Right lobe of liver (tissue), 6 donors: Measurements from ENCODE around the gene ZNF711. TPM values are rescaled to one million over a fixed set of nuclear protein-coding genes. Genes with fewer than 3 reads are reported as not detected.
"Not testable (repeated sequence)": the region's sequence is repeated elsewhere in the genome, so short reads cannot be mapped to it uniquely, and the experiment has no call there.

ENCODE experiments used
- ATAC-seq, 4 donors: fragments of 200-7000 bp; cut with Tn5 transposase; one replicate each; pipeline ENCODE4 v1.9.1; 2020; ENCODE audit warnings: mild to moderate bottlenecking in 4 of 4, moderate library complexity in 4 of 4
- DNase-seq, 3 donors: peaks; one replicate each; pipeline ENCODE4 v3.0.0-alpha.2; 2020
- H3K27ac ChIP-seq, 3 donors: fragments of 200-600 bp; one replicate each; pipeline ENCODE4 v1.8.0; 2022
- H3K27me3 ChIP-seq, 2 donors: fragments of 200-600 bp; one replicate each; pipeline ENCODE4 v1.8.0; 2022
- H3K36me3 ChIP-seq, 4 donors: fragments of 200-600 bp; sonication (generic) in 1 of 4; one replicate each; pipeline versions ENCODE4 v1.5.1 to v1.8.0; 2017 to 2022; ENCODE audit warnings: control low read depth in 1 of 4
- H3K4me1 ChIP-seq, 4 donors: fragments of 200-600 bp; sonication (generic) in 1 of 4; one replicate each; pipeline versions ENCODE4 v1.5.1 to v1.8.0; 2017 to 2022; ENCODE audit warnings: control low read depth in 1 of 4
- H3K4me3 ChIP-seq, 3 donors: fragments of 200-600 bp; one replicate each; pipeline ENCODE4 v1.8.0; 2022
- H3K9me3 ChIP-seq, 4 donors: fragments of 200-600 bp; sonication (generic) in 1 of 4; one replicate each; pipeline versions ENCODE4 v1.5.1 to v1.8.0; 2017 to 2022; ENCODE audit warnings: control low read depth in 1 of 4
- POLR2A ChIP-seq: fragments of 450-650 bp; IDR thresholded peaks from one replicate; pipeline ENCODE4 v1.6.1; 2017; ENCODE audit warnings: antibody characterized with exemption, mild to moderate bottlenecking
- WGBS: methylation state at CpG from one replicate; pipeline ENCODE4 v1.1.6; 2018; ENCODE audit warnings: low coverage, low lambda C conversion rate; ENCODE audit not compliant: insufficient coverage; ENCODE audit errors: missing lambda C conversion rate; 5-methylcytosine and 5-hydroxymethylcytosine counted together
- intact Hi-C, 2 donors: fragments of 100-400 bp; cut with DNase I; formaldehyde crosslinking; loops; one replicate each; pipeline versions ENCODE4 v1.11.2 to v1.14.1; 2022
- total RNA-seq, 6 experiments: library from RNA; depleted of rRNA in 2 of 6; stranded (reverse); fragments of >200 nt in 2 of 6; fragmentation: NEBNext Ultra II Directional in 3 of 6; extraction: Animal tissue kit (Norgen Biotek cat#: 25700) in 3 of 6; gene quantifications; one replicate each; pipeline versions ENCODE4 v1.1.0 to v1.2.4, GENCODE V29; 2016 to 2023
- TF ChIP-seq, protein P1 (sequence below), 4 donors: fragments of 200-600 bp in 3 of 4; fragments of 450-650 bp in 1 of 4; IDR thresholded peaks; one replicate each; pipeline versions ENCODE4 v1.5.1 to v1.8.0; 2016 to 2022; ENCODE audit warnings: antibody characterized with exemption in 4 of 4, mild to moderate bottlenecking in 2 of 4
- donor health status: DM: no; HTN: yes; CAD: no.
- donor health status: DM: no; HTN: no; CAD: no.
- donor health status: DM: no; HTN: no; CAD: no.
- donor health status: DM: no; HTN: yes; CAD: no.
- donor health status: DM: no; HTN: yes; CAD: no.

The ZNF711 gene
- total RNA-seq, 6 experiments from 2014 or later: 0.04 to 0.60 (median 0.32) TPM; not detected in 1

- TF ChIP-seq POLR2A: no peak
- TF ChIP-seq, protein P1, sequence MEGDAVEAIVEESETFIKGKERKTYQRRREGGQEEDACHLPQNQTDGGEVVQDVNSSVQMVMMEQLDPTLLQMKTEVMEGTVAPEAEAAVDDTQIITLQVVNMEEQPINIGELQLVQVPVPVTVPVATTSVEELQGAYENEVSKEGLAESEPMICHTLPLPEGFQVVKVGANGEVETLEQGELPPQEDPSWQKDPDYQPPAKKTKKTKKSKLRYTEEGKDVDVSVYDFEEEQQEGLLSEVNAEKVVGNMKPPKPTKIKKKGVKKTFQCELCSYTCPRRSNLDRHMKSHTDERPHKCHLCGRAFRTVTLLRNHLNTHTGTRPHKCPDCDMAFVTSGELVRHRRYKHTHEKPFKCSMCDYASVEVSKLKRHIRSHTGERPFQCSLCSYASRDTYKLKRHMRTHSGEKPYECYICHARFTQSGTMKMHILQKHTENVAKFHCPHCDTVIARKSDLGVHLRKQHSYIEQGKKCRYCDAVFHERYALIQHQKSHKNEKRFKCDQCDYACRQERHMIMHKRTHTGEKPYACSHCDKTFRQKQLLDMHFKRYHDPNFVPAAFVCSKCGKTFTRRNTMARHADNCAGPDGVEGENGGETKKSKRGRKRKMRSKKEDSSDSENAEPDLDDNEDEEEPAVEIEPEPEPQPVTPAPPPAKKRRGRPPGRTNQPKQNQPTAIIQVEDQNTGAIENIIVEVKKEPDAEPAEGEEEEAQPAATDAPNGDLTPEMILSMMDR (IDR thresholded peaks at IDR 0.05): no peak
- Histone ChIP-seq H3K27me3 (no peaks in the 10 kb centered on the region), H3K4me1 (no peaks in the 10 kb centered on the region), H3K4me3 (no peak overlapping the region), H3K36me3 (no peaks in the 10 kb centered on the region), H3K9me3 (no peaks in the 10 kb centered on the region), H3K27ac (no peak overlapping the region)
- no peak for DNase-seq
- WGBS: 65% methylated on average over 1 of the region's 1 CpG
- no peak for ATAC-seq
- intact Hi-C loops: no loop called here
These were observed 27.8 kb upstream of the ZNF711 start for GRCh38 chrX:85215946-85216345.

DNA sequence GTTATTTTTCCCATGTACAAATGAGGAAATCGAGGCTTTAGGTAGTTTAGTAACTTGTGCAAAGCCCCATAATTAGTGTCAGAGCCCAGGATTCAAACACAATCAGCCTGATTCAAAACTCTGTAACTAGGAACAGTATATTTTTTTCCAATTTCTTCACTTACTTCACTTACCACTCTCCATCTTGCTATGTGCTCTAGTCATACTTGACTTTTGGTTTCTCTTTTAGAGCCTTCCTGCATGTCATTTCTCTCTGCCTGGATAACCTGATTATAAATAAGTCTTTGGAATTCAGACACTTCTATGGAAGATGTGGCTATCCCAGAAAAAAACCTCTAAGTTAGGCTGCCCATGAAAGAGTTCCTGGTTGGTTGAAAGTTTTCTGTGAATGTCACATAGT is 22.4 kb upstream of the ZNF711 start:
- DNase-seq: no peak
- ATAC-seq: no peak
- no peak for TF ChIP-seq POLR2A
- TF ChIP-seq, protein P1 (IDR thresholded peaks at IDR 0.05): no peak

GRCh38 chrX:85223359-85223758 is 20.4 kb upstream of the ZNF711 start:
- Histone ChIP-seq H3K36me3 (no peaks in the 10 kb centered on the region), H3K4me1 (no peaks in the 10 kb centered on the region), H3K9me3 (no peaks in the 10 kb centered on the region), H3K4me3 (no peak overlapping the region), H3K27ac (no peak overlapping the region), H3K27me3 (peaks cover 0 to 4% of the 10 kb centered on the region in 2 donors)
- ATAC-seq (peak; percentile 76 to 94 (median 80)), DNase-seq (no peak)
- WGBS: 23% methylated on average over 2 of the region's 2 CpGs
- intact Hi-C loops: no loop called here
- TF ChIP-seq POLR2A: no peak

More for the DNA sequence above, 22.4 kb upstream of the ZNF711 start:
- Histone ChIP-seq H3K9me3 (no peaks in the 10 kb centered on the region), H3K27ac (no peak overlapping the region), H3K4me3 (no peak overlapping the region), H3K4me1 (no peaks in the 10 kb centered on the region), H3K27me3 (peaks cover 0 to 4% of the 10 kb centered on the region in 2 donors), H3K36me3 (no peaks in the 10 kb centered on the region)
- intact Hi-C loops: no loop called here
- 21% methylated on average over 1 of the region's 1 CpG for WGBS

GRCh38 chrX:85243155-85243554 is 636 bp upstream of the ZNF711 start:
- Histone ChIP-seq H3K36me3 (no peaks in the 10 kb centered on the region), H3K4me3 (no peak overlapping the region), H3K9me3 (no peaks in the 10 kb centered on the region), H3K4me1 (no peaks in the 10 kb centered on the region), H3K27me3 (no peaks in the 10 kb centered on the region), H3K27ac (no peak overlapping the region)
- 40% methylated on average over 2 of the region's 2 CpGs for WGBS
- no peak for ATAC-seq
- TF ChIP-seq POLR2A: no peak
- TF ChIP-seq, protein P1 (IDR thresholded peaks at IDR 0.05): no peak
- no peak for DNase-seq
- intact Hi-C loops: no loop called here

DNA sequence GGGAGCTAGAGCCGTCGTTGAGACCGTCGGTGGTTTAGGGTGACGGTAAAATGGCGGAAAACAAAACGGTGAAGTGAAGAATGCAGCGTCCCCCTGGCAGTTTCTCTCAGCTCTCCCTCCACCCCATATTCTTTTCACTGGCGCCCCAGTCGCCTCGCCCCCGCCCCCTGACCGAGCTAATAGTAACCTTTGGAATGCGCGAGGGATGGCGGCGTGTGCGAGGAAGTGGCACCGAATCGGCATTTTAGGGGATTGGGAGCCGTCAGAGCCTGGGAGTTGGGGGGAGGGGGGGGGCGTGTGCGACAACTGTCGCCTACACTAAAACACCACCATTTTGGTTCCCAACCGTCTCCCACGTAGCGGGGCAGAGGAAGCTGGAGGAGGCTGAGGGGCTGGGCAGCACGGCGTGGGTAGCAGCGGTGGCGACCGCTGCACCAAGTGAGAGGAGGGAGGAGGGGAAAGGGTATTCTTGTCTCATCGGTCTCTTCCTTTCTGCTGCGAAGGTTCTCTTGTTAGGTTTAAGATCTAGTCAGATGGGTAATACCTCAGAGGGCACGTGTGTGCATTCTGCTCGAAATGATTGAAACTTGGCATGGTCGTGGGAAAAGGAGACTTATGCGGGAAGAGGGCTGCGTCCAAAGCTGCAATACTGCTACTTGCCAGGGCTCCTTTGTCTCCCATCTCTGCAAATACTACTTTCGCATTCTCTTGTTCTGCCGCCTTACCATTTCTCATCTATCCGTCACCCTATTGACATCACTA is 840 bp downstream of the ZNF711 start:
- H3K4me3 ChIP-seq: peak overlapping the region; percentile 31 to 53 (median 31)
- intact Hi-C loops: no loop called here
- TF ChIP-seq POLR2A: no peak
- TF ChIP-seq, protein P1 (IDR thresholded peaks at IDR 0.05): no peak
- no peak overlapping the region for H3K27ac ChIP-seq
- DNase-seq (peak in 1 of 3 donors; percentile 9), ATAC-seq (peak in 3 of 4 donors; percentile 38 to 47 (median 41))
- no peaks in the 10 kb centered on the region for H3K27me3 ChIP-seq
- H3K4me1 ChIP-seq: no peaks in the 10 kb centered on the region
- 23% methylated on average over 24 of the region's 42 CpGs for WGBS
- no peaks in the 10 kb centered on the region for H3K9me3 ChIP-seq
- no peaks in the 10 kb centered on the region for H3K36me3 ChIP-seq

- ATAC-seq, H3K4me1 ChIP-seq, DNase-seq, H3K27me3 ChIP-seq, H3K27ac ChIP-seq, H3K9me3 ChIP-seq, H3K36me3 ChIP-seq, H3K4me3 ChIP-seq, intact Hi-C loops: not testable (repeated sequence)
- WGBS: 79% methylated on average over 5 of the region's 6 CpGs
These were observed 41.5 kb downstream of the ZNF711 start for GRCh38 chrX:85285286-85285685.
